OCI-LY1 (cell line): Measurements from ENCODE around the gene C1orf105.

Experiments used
- H2AFZ ChIP-seq: fragments of 200-600 bp; sonication (generic), shearing (Covaris generic); 2 replicates; pipeline ENCODE4 v1.6.0; 2014; ENCODE audit warnings: antibody characterized with exemption, mild to moderate bottlenecking, low read length
- H3F3A ChIP-seq: fragments of 200-600 bp; sonication (generic), shearing (Covaris generic); 2 replicates; pipeline ENCODE4 v1.6.0; 2014; ENCODE audit warnings: mild to moderate bottlenecking, antibody characterized with exemption, low read length, moderate library complexity; ENCODE audit not compliant: insufficient read depth
- H3K27ac ChIP-seq: fragments of 200-600 bp; sonication (generic); 2 replicates; pipeline ENCODE4 v1.5.1; 2014; ENCODE audit warnings: low read length, mixed run types, mild to moderate bottlenecking, low read depth; ENCODE audit not compliant: poor library complexity, severe bottlenecking
- H3K27me3 ChIP-seq: fragments of 200-600 bp; sonication (generic); 2 replicates; pipeline ENCODE4 v1.6.0; 2014; ENCODE audit warnings: antibody characterized with exemption, mild to moderate bottlenecking, low read length, moderate library complexity; ENCODE audit not compliant: insufficient read depth
- H3K36me3 ChIP-seq: fragments of 200-600 bp; sonication (generic); 2 replicates; pipeline ENCODE4 v1.6.1; 2014; ENCODE audit warnings: mild to moderate bottlenecking, antibody characterized with exemption, low read length, moderate library complexity, mixed read lengths; ENCODE audit not compliant: insufficient read depth
- H3K4me1 ChIP-seq: fragments of 200-600 bp; sonication (generic); 2 replicates; pipeline ENCODE4 v1.5.1; 2014; ENCODE audit warnings: mild to moderate bottlenecking, low read length, moderate library complexity; ENCODE audit not compliant: insufficient read depth, severe bottlenecking
- H3K4me2 ChIP-seq: fragments of 200-600 bp; sonication (generic), shearing (Covaris generic); 2 replicates; pipeline ENCODE4 v1.6.1; 2014; ENCODE audit warnings: low read length
- H3K4me3 ChIP-seq: fragments of 200-600 bp; sonication (generic); 2 replicates; pipeline ENCODE4 v1.5.1; 2014; ENCODE audit warnings: low read length, low read depth, mild to moderate bottlenecking, mixed read lengths; ENCODE audit not compliant: poor library complexity, severe bottlenecking
- H3K79me2 ChIP-seq: fragments of 200-600 bp; shearing (Covaris generic); 2 replicates; pipeline ENCODE4 v1.6.1; 2016; ENCODE audit warnings: mixed run types, low read length, mixed read lengths; ENCODE audit not compliant: insufficient read depth
- H3K9ac ChIP-seq: fragments of 200-600 bp; sonication (generic), shearing (Covaris generic); 2 replicates; pipeline ENCODE4 v1.6.1; 2014; ENCODE audit warnings: mild to moderate bottlenecking, low read length, mixed read lengths
- H3K9me2 ChIP-seq: fragments of 200-600 bp; sonication (generic), shearing (Covaris generic); 2 replicates; pipeline ENCODE4 v1.6.1; 2014; ENCODE audit warnings: low read depth, mild to moderate bottlenecking, low read length, mixed read lengths
- H3K9me3 ChIP-seq: fragments of 200-600 bp; shearing (Covaris generic); 2 replicates; pipeline ENCODE4 v1.6.1; 2014; ENCODE audit warnings: low read length, mixed read lengths
- H4K20me1 ChIP-seq: fragments of 200-600 bp; sonication (generic), shearing (Covaris generic); 2 replicates; pipeline ENCODE4 v1.6.0; 2016; ENCODE audit warnings: mild to moderate bottlenecking, low read length; ENCODE audit not compliant: insufficient read depth
- CTCF ChIP-seq: fragments of 200-600 bp; sonication (generic), shearing (Covaris generic); IDR thresholded peaks from 2 replicates; pipeline ENCODE4 v1.5.1; 2017; ENCODE audit warnings: mild to moderate bottlenecking, antibody characterized with exemption, low read length, moderate library complexity, mixed read lengths
- EZH2 ChIP-seq: fragments of 200-600 bp; sonication (generic), shearing (Covaris generic); IDR thresholded peaks from 2 replicates; pipeline ENCODE4 v1.8.0; 2017; ENCODE audit warnings: borderline replicate concordance, mixed run types, mild to moderate bottlenecking, antibody characterized with exemption, low read length, moderate library complexity, mixed read lengths

The C1orf105 gene

GRCh38 chr1:172404121-172404520 lies 16.4 kb upstream of the C1orf105 start:
- Histone ChIP-seq H3K4me1 (peaks cover 3% of the 10 kb centered on the region), H3K9me3 (no peaks in the 10 kb centered on the region), H3F3A (no peaks in the 10 kb centered on the region), H3K27me3 (no peaks in the 10 kb centered on the region), H4K20me1 (no peaks in the 10 kb centered on the region), H3K9ac (no peak overlapping the region), H3K36me3 (no peaks in the 10 kb centered on the region), H3K9me2 (no peaks in the 10 kb centered on the region), H3K4me3 (no peak overlapping the region), H3K79me2 (no peaks in the 10 kb centered on the region), H3K27ac (no peak overlapping the region), H2AFZ (no peak overlapping the region), H3K4me2 (no peak overlapping the region)
- no peak for TF ChIP-seq CTCF
- no peak for TF ChIP-seq EZH2

GRCh38 chr1:172405912-172406311 lies 14.6 kb upstream of the C1orf105 start:
- H3K4me1 ChIP-seq = no peaks in the 10 kb centered on the region

DNA sequence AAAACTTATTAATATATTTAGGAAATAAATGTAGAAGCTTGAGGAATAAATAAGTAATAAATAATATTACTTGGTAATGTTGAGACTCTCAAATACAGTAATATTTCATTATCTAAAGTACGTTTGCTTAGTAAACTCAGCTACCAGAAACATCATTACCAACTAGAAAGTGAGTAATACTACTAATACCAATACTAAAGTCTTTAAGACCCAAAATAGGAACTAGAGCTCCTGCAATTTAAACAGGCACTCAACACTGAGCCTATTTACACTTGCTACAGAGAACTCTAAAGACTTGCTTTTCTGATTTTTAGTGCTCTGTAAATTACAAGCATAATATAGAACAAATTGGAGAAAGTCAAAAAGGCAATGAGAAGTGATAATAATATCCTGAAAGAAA lies 13.5 kb upstream of the C1orf105 start:
- Histone ChIP-seq H3F3A (no peaks in the 10 kb centered on the region), H3K9ac (no peak overlapping the region), H3K79me2 (no peaks in the 10 kb centered on the region), H3K4me2 (no peak overlapping the region), H3K27me3 (no peaks in the 10 kb centered on the region), H4K20me1 (no peaks in the 10 kb centered on the region), H3K9me2 (no peaks in the 10 kb centered on the region), H2AFZ (no peak overlapping the region), H3K9me3 (no peaks in the 10 kb centered on the region), H3K4me3 (no peak overlapping the region), H3K27ac (no peak overlapping the region), H3K36me3 (no peaks in the 10 kb centered on the region), H3K4me1 (no peaks in the 10 kb centered on the region)
- TF ChIP-seq EZH2 = no peak
- TF ChIP-seq CTCF = no peak

More at GRCh38 chr1:172405912-172406311, 14.6 kb upstream of the C1orf105 start:
- H3K27ac ChIP-seq = no peak overlapping the region
- no peaks in the 10 kb centered on the region for H3K9me3 ChIP-seq
- no peaks in the 10 kb centered on the region for H3F3A ChIP-seq
- H3K9ac ChIP-seq = no peak overlapping the region
- TF ChIP-seq EZH2 = no peak
- no peak for TF ChIP-seq CTCF
- no peaks in the 10 kb centered on the region for H3K36me3 ChIP-seq
- H3K9me2 ChIP-seq = no peaks in the 10 kb centered on the region
- H2AFZ ChIP-seq = no peak overlapping the region
- H3K27me3 ChIP-seq = no peaks in the 10 kb centered on the region
- no peak overlapping the region for H3K4me3 ChIP-seq
- H3K4me2 ChIP-seq = no peak overlapping the region
- H3K79me2 ChIP-seq = no peaks in the 10 kb centered on the region
- no peaks in the 10 kb centered on the region for H4K20me1 ChIP-seq
